HG02970 (cell line): ENCODE data around the gene RBM7.
A peak's percentile ranks its signal among the peaks of the same experiment; 100 is the strongest.

Experiments used
- ATAC-seq: cut with Tn5 transposase; IDR thresholded peaks from one replicate; pipeline ENCODE4 v1.9.1; 2021; ENCODE audit warnings: mild to moderate bottlenecking, moderate library complexity, moderate number of reproducible peaks; ENCODE audit not compliant: unreplicated experiment, low FRiP score

RBM7 gene, protein sequence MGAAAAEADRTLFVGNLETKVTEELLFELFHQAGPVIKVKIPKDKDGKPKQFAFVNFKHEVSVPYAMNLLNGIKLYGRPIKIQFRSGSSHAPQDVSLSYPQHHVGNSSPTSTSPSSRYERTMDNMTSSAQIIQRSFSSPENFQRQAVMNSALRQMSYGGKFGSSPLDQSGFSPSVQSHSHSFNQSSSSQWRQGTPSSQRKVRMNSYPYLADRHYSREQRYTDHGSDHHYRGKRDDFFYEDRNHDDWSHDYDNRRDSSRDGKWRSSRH

DNA sequence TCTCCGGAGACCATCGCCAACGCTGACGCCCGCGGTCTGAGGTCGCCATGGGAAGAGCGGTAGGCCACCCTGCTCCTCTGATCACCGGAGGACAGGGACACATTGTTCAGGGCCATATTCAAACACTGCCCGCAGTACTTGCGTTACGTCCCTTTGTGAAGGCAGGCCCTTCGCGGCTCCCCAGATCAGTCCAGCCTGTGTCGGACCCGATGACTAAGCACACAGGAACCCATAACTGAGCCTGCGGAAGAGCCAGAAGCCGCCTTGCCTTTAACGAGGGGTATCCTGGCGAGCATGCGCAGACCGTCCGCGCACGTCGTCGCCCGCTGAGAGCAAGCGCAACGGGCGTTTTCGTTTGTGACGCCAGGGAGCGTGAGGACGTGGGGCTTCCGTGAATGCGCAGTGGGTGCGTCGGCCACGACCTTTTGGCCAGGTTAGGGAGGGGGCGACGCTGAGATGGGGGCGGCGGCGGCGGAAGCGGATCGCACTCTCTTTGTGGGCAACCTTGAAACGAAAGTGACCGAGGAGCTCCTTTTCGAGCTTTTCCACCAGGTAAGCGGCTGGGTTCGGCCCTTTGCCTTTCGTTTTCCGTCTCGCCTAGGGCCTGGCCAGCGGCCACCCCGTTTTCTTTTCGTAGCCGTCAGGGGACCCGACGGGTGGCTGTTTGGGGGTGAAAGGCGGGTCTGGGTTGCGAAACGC is at the start of gene RBM7, which contains the start of gene C11orf71:
Gene RBM7, plus strand, starts transcription at position 451 of the 699 bp plus-strand sequence. Its CDS starts 6 bp downstream, at position 457.
Gene C11orf71, minus strand, starts transcription at position 296 of the 699 bp plus-strand sequence. Its CDS starts 180 bp downstream, at position 116.
- peak; percentile 98 for ATAC-seq

DNA sequence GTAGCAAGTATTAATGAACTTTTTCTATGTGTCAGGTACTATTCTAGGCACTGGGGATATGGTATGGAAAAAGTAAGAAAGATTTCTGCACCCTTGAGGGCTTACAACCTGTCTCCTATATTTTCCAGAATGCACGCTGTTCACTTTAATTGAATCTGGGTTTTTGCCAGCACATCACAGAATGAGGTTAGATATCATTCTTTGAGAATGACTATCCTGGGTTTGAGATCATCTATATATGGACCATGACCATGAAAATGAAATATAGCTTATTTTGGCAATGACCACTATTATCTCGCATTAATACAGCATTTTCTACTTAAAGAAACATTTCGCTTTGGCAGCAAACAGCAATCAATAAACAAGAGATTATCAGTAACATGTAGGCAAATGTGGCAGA is 47.0 kb upstream of the RBM7 start:
- no peak for ATAC-seq

DNA sequence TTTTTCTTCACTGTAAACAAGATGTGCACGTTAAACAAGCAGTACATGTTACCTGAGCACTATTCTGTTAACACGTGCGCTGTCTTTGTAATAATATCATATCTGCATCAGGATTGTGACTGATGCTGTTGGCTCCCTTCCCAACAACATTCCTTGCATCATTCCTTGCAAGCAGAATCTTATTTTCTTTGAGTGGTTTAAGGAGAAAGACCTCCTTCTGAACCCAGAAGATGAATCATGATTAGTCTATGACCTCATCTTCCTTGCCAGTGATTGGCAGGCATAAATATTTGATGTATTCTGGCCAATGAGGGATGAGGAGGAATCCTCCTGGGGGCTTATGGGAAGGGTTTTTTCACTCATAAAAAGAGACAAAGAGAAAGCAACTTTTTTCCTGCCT is 46.4 kb upstream of the RBM7 start:
- ATAC-seq = no peak

DNA sequence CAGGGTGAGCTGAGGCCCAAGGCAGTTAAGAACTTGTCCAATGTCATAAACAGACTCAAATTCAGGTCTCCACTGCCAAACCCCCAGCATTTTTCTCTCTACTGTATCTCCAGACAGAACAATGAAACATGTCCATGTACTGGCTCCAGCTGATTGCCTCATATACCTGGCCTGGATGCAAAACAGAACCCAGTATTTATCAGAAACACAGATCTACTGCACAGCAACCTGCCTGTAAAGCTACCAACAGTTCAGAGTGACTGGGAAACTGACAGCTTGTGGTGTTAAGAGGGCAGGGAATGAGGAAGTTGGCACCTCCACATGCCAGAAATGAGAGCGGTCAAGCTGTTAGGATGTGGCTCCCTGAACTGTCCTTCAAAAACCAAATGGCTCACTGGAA is 41.8 kb upstream of the RBM7 start:
- no peak for ATAC-seq

DNA sequence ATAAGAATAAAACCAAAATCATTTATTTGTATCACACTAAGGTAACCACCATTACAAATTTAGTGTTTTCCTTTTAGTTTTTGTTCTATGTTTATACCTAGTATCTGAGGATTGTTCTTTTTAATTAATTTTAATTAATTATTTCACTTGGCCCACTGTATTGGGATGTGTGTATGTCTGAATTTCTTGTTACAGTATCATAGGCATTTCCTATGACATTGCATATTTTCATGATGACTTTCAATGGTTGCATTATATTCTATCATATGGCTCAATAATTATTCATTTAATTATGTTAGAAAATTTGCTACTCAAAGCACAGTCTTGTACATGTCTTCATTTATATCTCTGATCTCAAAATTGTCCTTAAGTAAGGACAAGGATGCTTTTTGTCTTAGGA is 41.1 kb upstream of the RBM7 start:
- no peak for ATAC-seq

DNA sequence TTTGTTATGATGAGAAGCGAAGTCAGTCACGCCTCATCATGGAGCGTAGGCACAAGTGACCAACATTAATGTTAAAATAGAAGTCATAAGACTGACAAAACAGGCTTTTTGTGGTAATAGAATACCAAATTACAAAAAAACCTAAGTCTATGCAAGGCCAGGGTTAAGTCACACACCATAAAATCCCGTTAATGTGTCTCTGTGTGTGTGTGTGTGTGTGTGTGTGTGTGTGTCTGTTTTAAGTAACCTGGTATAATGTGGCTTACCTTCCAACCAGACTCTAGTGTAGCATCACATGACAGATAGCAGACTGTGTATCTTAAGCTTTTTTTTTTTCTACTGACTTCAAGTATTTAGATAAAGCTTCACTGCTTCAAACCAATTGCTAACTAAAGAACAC is 38.1 kb upstream of the RBM7 start:
- no peak for ATAC-seq

DNA sequence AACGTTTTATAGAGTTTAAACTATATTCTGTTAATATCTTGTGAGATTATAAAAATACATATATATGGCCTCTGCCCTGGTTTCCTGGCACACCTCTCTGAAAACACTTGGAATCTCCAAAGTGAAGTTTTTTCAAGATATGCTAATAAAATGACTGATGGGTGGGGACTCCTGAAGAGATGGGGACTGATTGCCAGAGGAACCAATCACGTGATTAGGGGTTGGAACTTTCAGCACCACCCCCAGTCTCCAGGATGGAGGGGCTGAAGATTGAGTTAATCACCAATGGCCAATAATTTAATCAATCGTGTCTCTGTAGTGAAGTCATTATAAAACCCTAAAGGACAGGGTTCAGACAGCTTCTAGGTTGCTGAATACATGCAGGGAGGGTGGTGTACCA is 37.5 kb upstream of the RBM7 start:
- no peak for ATAC-seq

DNA sequence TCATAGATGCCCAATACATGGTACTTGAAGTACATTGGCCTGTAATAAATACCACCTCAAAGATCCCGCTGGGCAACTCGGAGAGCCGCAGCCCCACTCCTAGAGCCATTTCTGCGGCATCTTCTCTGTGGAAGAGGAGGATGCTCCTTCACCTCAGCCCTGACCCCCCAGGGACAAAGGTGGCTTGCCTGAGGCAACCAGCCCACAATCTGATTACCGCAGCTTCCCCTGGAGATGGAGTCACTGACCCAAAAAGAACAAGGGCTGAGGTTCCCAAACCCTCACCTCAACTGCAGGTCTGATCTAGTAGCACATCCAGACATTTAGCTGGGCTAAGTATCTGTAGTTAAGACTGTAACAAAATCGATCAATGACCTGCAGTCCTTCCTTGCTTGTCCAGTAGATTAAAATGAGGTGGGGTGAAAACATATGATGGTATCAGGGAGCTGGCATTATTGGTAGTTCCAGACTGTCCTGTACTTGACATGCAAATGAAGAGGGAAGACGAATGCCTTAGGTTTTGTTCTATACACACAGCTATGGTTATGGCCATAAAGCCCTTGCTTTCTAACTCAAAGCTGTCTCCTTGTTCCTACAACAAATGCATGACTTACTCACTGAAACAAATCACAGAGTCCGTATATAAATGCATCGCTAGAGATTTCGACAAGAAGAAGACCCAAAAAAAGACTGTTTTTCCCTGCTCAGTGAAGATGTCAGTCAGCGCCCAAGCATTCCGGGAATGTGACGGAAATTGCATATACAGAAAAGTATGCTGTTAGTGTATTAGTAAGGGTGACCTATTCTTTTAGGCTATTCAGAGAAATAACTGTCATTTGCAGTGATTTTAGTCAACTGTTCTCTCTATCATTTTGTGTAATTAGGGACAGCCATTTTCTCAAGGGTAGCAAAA is 33.9 kb upstream of the RBM7 start:
- no peak for ATAC-seq

DNA sequence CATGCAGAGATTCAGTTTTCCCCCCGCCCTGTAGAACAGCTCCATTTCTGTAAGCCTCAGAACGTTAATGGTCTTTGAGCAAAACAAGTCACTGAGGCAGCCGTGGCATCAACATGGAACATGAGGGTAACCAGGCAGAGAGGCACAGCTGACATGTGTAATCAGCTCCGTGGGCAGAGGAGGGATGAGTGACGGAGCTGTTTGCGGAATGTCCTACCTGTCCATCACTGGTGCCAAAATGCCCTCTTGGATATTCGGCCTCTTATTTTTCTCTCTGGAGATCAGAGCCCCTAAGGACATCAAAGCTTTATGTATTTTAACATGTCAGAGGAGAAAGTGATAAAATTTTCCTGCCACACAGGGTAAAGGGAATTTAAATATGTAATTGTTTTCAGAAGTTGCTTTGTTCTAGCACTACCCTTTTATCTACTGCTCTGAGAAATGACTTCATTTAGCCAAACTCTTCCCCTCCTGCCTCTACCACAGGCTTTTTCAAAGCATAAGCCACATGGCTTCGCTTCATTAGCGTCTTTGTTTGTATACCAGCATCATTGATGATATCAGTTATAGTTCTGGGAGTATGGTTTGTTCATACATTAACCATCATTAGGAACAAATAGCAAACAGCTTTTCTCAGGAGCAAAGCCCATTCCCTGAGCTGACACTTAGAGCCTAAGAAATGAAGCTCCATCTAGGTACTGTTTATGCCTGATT is 33.1 kb upstream of the RBM7 start:
- no peak for ATAC-seq

DNA sequence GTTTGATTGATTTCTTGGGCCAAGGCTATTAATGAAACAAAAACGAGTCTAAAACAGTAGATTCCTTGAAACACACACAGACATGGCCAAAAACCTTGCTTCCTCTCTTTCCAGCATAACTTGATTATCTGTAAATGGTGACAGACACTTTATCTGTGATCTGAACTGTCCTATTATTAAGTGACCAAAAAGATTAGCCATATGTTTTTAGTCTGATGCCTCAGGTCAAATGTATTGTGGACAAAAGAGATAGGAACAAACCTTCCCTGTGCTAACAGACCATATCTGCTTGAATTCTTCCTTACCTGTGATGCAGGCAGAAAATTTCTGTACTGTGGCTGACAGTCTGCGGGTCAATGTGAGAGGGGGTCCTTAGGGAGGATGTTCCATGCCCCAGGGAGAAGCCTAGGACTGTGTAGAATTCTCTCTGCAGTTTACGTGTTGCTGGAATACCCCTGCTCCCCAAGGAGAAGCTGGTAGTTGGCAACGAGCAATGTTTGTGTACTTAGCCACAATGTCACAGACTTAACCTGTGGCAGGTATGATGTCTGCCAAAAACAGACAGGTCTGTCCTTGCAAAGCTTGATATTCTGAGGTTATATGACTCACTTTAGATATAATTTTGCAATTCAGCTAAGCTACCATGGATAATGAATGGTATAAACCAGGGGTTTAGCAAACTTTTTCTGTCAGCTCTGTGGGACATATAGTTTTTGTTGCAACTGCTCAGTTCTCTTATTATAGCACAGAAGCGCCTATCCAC is 31.4 kb upstream of the RBM7 start:
- no peak for ATAC-seq

DNA sequence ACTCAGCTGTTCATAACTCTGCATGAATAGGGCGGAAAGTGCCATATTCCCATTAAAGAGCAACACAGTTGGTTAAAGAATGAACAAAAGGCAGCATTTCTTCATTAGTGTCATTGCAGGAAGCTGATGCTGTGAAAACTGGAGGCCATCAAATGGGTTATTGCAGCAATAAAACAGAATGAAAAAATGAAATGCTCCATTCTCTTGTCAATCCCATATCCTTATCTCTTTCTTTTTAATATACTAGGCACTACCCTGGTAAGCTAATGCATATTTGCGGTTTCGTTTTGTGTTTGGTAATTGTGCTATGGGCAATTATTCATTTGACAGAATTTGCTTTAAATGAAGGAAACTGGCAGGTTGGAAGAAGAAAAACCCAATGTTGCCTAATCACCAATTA is 25.4 kb upstream of the RBM7 start:
- ATAC-seq = no peak

DNA sequence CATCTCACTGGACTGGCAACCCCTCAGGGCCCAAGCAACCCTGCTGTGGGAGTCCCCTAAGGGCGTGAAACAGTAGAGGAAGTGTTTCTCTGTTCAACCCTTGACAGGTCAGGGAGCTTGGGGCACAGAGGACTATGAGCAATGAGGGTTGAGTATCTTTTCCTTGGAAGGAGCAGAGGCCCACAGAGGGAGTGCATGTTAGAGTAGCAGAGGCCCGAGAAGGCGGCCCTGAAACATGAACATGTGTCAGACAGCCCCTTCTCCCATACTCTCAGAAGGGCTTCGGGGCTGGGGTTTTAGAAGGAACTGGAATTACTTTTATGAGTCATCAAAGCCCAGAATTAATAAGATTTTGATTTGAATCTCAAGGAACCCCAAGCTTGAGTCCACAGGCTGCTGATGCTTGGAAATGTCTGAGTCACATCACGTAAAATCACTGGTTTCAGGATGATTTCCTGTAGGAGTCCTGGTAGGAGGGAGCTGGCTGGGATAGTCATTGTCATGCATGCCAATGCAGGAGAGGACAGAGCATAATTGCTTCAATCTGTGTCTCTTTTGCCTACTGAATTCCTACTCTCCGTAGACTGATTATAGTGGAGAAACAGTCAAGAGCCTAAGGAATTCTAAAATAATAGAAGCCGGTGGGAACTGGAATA is 22.7 kb upstream of the RBM7 start:
- no peak for ATAC-seq

DNA sequence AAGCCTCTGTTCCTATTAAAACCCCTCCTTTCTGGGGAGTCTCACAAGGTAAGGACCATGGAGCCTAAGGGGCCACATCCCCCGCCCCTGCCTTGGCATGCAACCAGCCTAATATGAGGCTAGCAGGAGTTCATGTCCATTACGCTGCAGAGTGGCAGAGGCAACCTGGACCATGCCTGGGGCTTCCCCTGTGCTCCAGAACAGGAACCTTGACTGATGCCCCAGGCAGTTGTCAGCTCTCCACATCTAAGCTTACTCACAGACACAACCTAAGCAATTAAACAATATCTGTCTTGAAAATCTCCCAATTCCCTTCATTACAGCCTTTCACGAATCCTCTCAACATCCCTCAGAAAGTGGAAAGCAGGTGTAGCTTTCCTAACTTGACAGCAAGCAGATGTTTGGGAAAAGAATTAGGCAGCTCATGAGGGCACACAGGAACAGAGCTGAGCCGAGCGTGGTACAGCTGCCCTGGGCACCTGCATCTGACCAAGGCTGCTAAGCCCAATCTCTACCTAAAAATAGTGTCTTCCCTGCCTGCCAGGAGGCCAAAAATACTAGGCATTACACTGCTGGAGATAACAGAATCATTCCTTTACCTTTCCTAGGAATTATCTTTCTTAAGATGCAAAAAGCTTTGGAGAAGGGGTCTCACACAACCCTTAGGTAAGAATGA is 20.9 kb upstream of the RBM7 start:
- ATAC-seq = no peak

DNA sequence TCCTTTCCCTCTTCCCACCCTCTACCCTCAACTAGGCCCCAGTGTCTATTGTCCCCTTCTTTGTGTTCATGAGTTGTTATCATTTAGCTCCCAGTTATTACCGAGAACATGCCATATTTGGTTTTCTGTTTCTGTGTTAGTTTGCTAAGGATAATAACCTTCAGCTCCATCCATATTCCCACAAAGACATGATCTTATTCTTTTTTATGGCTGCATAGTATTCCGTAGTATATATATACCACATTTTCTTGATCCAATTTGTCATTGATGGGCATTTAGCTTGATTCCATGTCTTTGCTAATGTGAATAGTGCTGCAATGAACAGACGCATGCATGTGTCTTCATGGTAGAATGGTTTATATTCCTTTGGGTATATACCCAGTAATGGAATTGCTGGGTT is 18.0 kb upstream of the RBM7 start:
- no peak for ATAC-seq

DNA sequence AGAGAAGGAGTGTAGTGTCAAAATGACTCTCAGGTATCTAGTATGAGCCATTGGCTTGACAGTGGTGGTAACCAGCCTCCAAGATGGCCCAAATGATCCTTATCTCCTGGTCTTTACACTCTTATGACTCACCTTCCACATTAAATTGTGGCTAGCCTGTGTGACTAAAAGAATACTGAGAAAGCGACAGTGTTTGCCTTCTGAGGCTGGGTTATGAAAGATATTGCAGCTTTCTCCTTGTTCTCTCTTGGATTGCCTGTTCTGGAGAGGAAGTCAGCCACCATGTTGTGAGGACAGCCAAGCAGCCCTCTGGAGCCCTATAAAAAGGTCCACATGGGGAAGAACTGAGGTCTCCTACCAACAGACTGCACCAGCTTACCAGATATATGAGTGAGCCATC is 16.0 kb upstream of the RBM7 start:
- ATAC-seq = no peak

DNA sequence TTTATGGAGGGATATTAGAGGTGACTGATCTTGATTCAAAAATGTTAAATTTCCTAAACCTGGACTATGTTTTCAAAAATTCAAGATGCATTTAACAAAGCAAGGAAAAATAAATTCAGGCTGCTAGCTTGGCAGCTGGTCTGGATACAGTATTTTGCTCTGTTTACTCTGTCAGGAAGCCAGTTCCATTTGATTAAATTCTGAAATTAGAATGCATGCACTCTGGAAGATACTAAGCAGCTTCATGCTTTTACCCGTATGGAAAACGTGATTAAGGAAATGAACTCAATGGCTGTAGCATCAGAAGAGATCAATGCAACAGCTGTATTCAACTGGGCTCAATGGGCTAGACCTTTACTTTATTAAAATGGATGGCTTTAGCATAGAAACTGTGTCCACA is 14.3 kb upstream of the RBM7 start:
- no peak for ATAC-seq

DNA sequence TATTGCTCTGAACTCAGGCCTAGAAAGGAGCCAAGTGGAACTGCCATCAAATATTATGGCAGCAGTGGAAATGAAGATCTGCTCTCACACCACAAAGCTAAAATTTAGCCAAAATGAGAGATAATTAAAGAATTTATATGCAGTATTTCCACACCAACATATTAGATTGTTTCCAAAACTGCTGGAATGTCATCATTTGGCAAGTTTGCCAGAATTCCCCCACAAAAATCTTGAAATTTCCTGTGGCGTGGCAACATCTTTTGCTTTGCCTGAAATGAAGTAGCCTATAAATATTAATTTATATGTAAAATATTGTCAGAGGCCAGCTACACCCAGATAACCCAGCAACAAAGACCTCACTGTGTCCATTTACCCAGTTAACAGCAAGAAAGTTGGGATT is 13.9 kb upstream of the RBM7 start:
- no peak for ATAC-seq

DNA sequence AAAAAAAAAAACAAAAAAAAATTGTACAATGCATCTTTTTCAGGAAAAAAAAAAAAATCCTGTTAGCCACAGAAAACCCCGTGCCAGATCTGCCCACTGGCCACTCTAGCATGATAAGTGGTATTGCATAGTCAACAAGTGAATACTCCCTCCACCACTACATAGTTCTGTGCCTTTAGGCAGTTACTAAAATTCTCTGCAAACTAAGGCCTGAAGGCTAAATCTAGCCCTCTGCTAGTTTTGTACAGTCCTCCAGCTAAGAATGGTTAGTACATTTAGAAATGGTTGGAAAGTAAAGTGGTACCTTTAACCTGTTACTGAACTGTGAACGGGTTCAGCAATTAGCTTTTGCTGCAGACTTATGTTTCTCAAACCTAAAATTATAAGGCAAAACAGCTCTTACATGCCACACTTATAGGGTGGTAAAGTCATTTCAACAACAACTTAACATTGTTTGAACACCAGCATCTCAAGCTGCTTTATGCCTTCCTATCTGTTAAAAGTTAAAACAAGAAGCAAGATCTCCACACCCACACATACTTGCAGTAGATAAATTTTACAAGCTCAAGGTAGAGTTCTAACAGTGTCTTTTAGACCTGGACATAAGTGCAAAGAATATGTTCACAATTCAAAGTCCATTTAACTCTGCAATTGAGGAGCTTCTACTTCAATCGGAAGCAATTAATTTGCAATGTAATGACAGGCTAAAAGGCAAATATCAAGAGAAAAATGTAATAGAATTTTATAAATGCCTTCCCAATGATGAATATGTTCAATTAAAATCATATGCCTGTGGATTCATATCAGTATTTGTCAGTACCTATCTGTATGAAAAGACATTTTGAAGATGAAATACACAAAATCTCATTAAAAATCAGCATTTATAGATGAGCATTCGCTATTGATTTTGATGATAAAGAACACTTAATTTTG is 7.5 kb upstream of the RBM7 start:
- ATAC-seq = no peak
